Retinal pigment epithelial cell (primary cell): ENCODE measurements around the gene ARMC8.

Source experiments
- DNase-seq: peaks from one replicate; pipeline ENCODE4 v3.0.0-alpha.2; 2010; ENCODE audit warnings: low read depth
- H3K4me3 ChIP-seq: 2 replicates; pipeline ENCODE4 v1.5.1; 2011; ENCODE audit warnings: mild to moderate bottlenecking, low read length, control low read depth, moderate library complexity
- CTCF ChIP-seq: conservative IDR thresholded peaks from 2 replicates; pipeline ENCODE4 v1.5.1; 2011; ENCODE audit warnings: low read depth, low read length, control low read depth, inconsistent platforms

The ARMC8 gene

GRCh38 chr3:138329127-138329983, 142.3 kb downstream of the ARMC8 start, which contains the start of gene NME9:
Gene NME9, minus strand, starts transcription at chr3:138329851. Its CDS starts 516 bp downstream, at chr3:138329335.
- H3K4me3 ChIP-seq = peak within 1 kb of the TSS; percentile 68
- DNase-seq = peak; percentile 55
- TF ChIP-seq CTCF = peak; percentile 87

GRCh38 chr3:138329984-138330293, 142.8 kb downstream of the ARMC8 start:
- peak overlapping the region; percentile 68 for H3K4me3 ChIP-seq
- DNase-seq = no peak
- no peak for TF ChIP-seq CTCF

- DNase-seq = no peak
- H3K4me3 ChIP-seq = no peak overlapping the region
- TF ChIP-seq CTCF = peak; percentile 26
These were observed 144.2 kb downstream of the ARMC8 start for GRCh38 chr3:138331143-138331894.

- peak; percentile 63 for TF ChIP-seq CTCF
- no peak overlapping the region for H3K4me3 ChIP-seq
- no peak for DNase-seq
These were observed 145.5 kb downstream of the ARMC8 start for GRCh38 chr3:138332472-138333073.

GRCh38 chr3:138334608-138335007, 147.5 kb downstream of the ARMC8 start:
- TF ChIP-seq CTCF = no peak

GRCh38 chr3:138336454-138336999, 149.4 kb downstream of the ARMC8 start:
- no peak for DNase-seq
- no peak overlapping the region for H3K4me3 ChIP-seq
- no peak for TF ChIP-seq CTCF

More at GRCh38 chr3:138334608-138335007, 147.5 kb downstream of the ARMC8 start:
- no peak for DNase-seq
- H3K4me3 ChIP-seq = no peak overlapping the region
